Keratinocyte (primary cell): ENCODE measurements around the gene CCDC63. TPM values are rescaled to one million over a fixed set of nuclear protein-coding genes. Genes with fewer than 3 reads are reported as not detected.
"Not testable (repeated sequence)": the region's sequence is repeated elsewhere in the genome, so short reads cannot be mapped to it uniquely, and the experiment has no call there.

Source experiments
- DNase-seq: peaks from one replicate; pipeline ENCODE4 v3.0.0-alpha.2; 2011; ENCODE audit warnings: low read depth, missing footprints, low spot score
- FAIRE-seq: peaks from 2 replicates; lab custom pipeline; 2011; peaks lifted over from hg19 to GRCh38; lab: Jason Lieb, UNC
- H2AFZ ChIP-seq: 2 replicates; pipeline ENCODE4 v1.6.0; 2012; ENCODE audit warnings: low read length, control low read depth, inconsistent platforms; ENCODE audit not compliant: control insufficient read depth
- H3K27ac ChIP-seq: 2 replicates; pipeline ENCODE4 v1.5.1; 2011; ENCODE audit warnings: low read length; ENCODE audit not compliant: control insufficient read depth, insufficient read depth
- H3K27me3 ChIP-seq: 3 replicates; pipeline ENCODE4 v1.6.0; 2011; ENCODE audit warnings: low read length; ENCODE audit not compliant: control insufficient read depth, insufficient read depth; ENCODE audit errors: extremely low read depth
- H3K36me3 ChIP-seq, 2 experiments: 2 replicates in 1 of 2; 3 replicates in 1 of 2; pipeline ENCODE4 v1.5.1; 2011; ENCODE audit warnings: low read length in 2 of 2, mild to moderate bottlenecking in 1 of 2; ENCODE audit not compliant: control insufficient read depth in 2 of 2, insufficient read depth in 2 of 2; ENCODE audit errors: extremely low read depth in 1 of 2
- H3K4me1 ChIP-seq: 3 replicates; pipeline ENCODE4 v1.5.1; 2011; ENCODE audit warnings: low read length; ENCODE audit not compliant: control insufficient read depth, insufficient read depth; ENCODE audit errors: extremely low read depth
- H3K4me2 ChIP-seq: 3 replicates; pipeline ENCODE4 v1.6.0; 2011; ENCODE audit warnings: low read depth, low read length; ENCODE audit not compliant: control insufficient read depth, insufficient read depth; ENCODE audit errors: extremely low read depth
- H3K4me3 ChIP-seq, 3 experiments: fragments of 200-600 bp in 1 of 3; sonication (generic) in 1 of 3; 2 replicates in 2 of 3; 3 replicates in 1 of 3; pipeline ENCODE4 v1.5.1; 2011 to 2016; ENCODE audit warnings: low read length in 3 of 3, mild to moderate bottlenecking in 3 of 3, control low read depth in 2 of 3, inconsistent platforms in 1 of 3, low read depth in 1 of 3, mixed read lengths in 1 of 3, mixed run types in 1 of 3, moderate library complexity in 1 of 3; ENCODE audit not compliant: control insufficient read depth in 2 of 3, insufficient read depth in 2 of 3; ENCODE audit errors: extremely low read depth in 1 of 3
- H3K79me2 ChIP-seq: 2 replicates; pipeline ENCODE4 v1.6.0; 2012; ENCODE audit warnings: low read length; ENCODE audit not compliant: control insufficient read depth, insufficient read depth
- H3K9ac ChIP-seq: 3 replicates; pipeline ENCODE4 v1.6.0; 2011; ENCODE audit warnings: low read length; ENCODE audit not compliant: control insufficient read depth, insufficient read depth; ENCODE audit errors: extremely low read depth
- H3K9me1 ChIP-seq: 3 replicates; pipeline ENCODE4 v1.6.0; 2011; ENCODE audit warnings: low read length; ENCODE audit not compliant: control insufficient read depth, insufficient read depth; ENCODE audit errors: extremely low read depth
- H3K9me3 ChIP-seq: 2 replicates; pipeline ENCODE4 v1.5.1; 2012; ENCODE audit warnings: low read depth, low read length; ENCODE audit not compliant: control insufficient read depth
- H4K20me1 ChIP-seq: 3 replicates; pipeline ENCODE4 v1.6.0; 2011; ENCODE audit warnings: low read length; ENCODE audit not compliant: control insufficient read depth, insufficient read depth; ENCODE audit errors: extremely low read depth
- EZH2 ChIP-seq: IDR thresholded peaks from one replicate; pipeline ENCODE4 v1.6.1; 2012; ENCODE audit warnings: inconsistent platforms, mild to moderate bottlenecking, low read length, moderate library complexity
- dilution Hi-C: fragments of 300-500 bp; cut with MboI; formaldehyde crosslinking; loops from one replicate; pipeline ENCODE4 v1.7.0; 2020; ENCODE audit warnings: low sequenced_read_pairs; ENCODE audit not compliant: extremely low pct_ligation_motif_present
- polyA plus RNA-seq, 5 experiments: library from polyadenylated mRNA; depleted of rRNA in 3 of 5; stranded (reverse) in 3 of 5; stranded (forward) in 1 of 5; unstranded in 1 of 5; fragments of >200 nt; gene quantifications; 1 replicate in 1 of 5; 2 replicates in 3 of 5; 3 replicates in 1 of 5; pipeline versions ENCODE4 v1.2.1 to v1.2.3, GENCODE V29; 2011 to 2012; ENCODE audit warnings: missing spikeins in 2 of 5, low read depth in 1 of 5, low replicate concordance in 1 of 5
- TF ChIP-seq, protein P1 (sequence below), 3 experiments: IDR thresholded peaks in 1 of 3; conservative IDR thresholded peaks in 1 of 3; optimal IDR thresholded peaks in 1 of 3; 2 replicates in 2 of 3; 3 replicates in 1 of 3; pipeline versions ENCODE3 to v1.5.1; 2011; ENCODE audit warnings: low read length in 3 of 3, mild to moderate bottlenecking in 3 of 3, moderate library complexity in 2 of 3, control low read depth in 1 of 3, inconsistent platforms in 1 of 3; ENCODE audit not compliant: insufficient read depth in 2 of 3; ENCODE audit errors: extremely low read depth in 1 of 3

Gene CCDC63
- polyA plus RNA-seq, 1 donor (not counting 4 experiments of a cell fraction or from before 2014, with no cell fraction given) = not detected

DNA sequence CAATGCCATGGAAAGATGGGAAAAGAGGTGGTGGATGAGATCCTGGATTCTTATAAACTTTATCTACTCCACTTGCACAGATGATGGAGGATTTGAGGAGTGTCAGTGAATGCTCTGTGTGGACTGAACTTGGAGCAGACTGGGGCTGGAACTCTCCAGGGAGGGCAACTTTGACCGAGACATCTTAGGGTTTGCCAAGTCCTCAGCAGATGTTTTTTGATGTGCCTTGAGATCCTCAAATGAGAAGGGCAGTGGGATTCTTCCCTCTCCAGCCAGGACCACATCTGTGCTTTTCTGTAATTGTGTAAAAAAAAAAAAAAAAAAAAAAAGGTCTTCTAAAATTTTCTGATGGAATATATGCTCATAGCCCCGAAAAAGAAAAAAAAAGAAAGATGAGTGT, 96.6 kb downstream of the CCDC63 start:
- H3K79me2 ChIP-seq = no peaks in the 10 kb centered on the region
- H3K4me2 ChIP-seq = no peak overlapping the region
- dilution Hi-C loops = no loop called here
- H3K4me3 ChIP-seq = no peak overlapping the region
- H3K27me3 ChIP-seq = no peaks in the 10 kb centered on the region
- no peaks in the 10 kb centered on the region for H3K4me1 ChIP-seq
- no peak overlapping the region for H2AFZ ChIP-seq
- H4K20me1 ChIP-seq = no peaks in the 10 kb centered on the region
- no peak for DNase-seq
- no peaks in the 10 kb centered on the region for H3K9me1 ChIP-seq
- no peak for FAIRE-seq
- no peak overlapping the region for H3K27ac ChIP-seq
- H3K36me3 ChIP-seq = no peaks in the 10 kb centered on the region
- no peak for TF ChIP-seq EZH2
- TF ChIP-seq, protein P1, sequence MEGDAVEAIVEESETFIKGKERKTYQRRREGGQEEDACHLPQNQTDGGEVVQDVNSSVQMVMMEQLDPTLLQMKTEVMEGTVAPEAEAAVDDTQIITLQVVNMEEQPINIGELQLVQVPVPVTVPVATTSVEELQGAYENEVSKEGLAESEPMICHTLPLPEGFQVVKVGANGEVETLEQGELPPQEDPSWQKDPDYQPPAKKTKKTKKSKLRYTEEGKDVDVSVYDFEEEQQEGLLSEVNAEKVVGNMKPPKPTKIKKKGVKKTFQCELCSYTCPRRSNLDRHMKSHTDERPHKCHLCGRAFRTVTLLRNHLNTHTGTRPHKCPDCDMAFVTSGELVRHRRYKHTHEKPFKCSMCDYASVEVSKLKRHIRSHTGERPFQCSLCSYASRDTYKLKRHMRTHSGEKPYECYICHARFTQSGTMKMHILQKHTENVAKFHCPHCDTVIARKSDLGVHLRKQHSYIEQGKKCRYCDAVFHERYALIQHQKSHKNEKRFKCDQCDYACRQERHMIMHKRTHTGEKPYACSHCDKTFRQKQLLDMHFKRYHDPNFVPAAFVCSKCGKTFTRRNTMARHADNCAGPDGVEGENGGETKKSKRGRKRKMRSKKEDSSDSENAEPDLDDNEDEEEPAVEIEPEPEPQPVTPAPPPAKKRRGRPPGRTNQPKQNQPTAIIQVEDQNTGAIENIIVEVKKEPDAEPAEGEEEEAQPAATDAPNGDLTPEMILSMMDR (optimal IDR thresholded peaks at IDR 0.05 in 1 of 3, IDR thresholded peaks at IDR 0.05 in 1 of 3, conservative IDR thresholded peaks at IDR 0.05 in 1 of 3; ENCODE audit: extremely low read depth in 1 of 3, insufficient read depth in 2 of 3, low read length in 3 of 3) = no peak
- H3K9ac ChIP-seq = no peak overlapping the region
- H3K9me3 ChIP-seq = no peaks in the 10 kb centered on the region

DNA sequence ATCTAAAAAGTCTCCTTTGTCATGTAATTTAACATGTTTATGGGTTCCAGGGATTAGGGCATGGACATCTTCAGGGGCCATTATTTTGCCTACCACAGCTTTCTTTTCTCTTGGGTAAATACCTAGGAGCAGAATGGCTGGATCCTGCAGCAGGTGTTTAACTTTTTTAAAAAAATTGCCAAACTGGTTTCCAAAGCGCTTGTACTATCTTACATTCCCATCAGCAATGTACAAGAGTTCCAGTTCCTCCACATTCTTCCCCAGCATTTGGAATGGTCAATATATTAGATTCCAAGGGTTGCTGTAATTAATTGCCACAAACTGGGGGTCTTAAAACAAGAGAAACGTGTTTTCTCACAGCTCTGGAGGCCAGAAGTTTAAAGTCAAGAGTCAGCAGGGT, 101.3 kb downstream of the CCDC63 start:
- Histone ChIP-seq H3K9ac (no peak overlapping the region), H3K9me1 (no peaks in the 10 kb centered on the region), H2AFZ (no peak overlapping the region), H3K4me2 (no peak overlapping the region), H3K27me3 (no peaks in the 10 kb centered on the region), H3K4me1 (no peaks in the 10 kb centered on the region), H3K27ac (no peak overlapping the region), H4K20me1 (no peaks in the 10 kb centered on the region), H3K9me3 (no peaks in the 10 kb centered on the region), H3K79me2 (no peaks in the 10 kb centered on the region), H3K4me3 (no peak overlapping the region), H3K36me3 (no peaks in the 10 kb centered on the region)
- DNase-seq = no peak
- TF ChIP-seq, protein P1 (optimal IDR thresholded peaks at IDR 0.05 in 1 of 3, IDR thresholded peaks at IDR 0.05 in 1 of 3, conservative IDR thresholded peaks at IDR 0.05 in 1 of 3; ENCODE audit: extremely low read depth in 1 of 3, insufficient read depth in 2 of 3, low read length in 3 of 3) = no peak
- no peak for TF ChIP-seq EZH2
- dilution Hi-C loops = no loop called here
- FAIRE-seq = no peak

DNA sequence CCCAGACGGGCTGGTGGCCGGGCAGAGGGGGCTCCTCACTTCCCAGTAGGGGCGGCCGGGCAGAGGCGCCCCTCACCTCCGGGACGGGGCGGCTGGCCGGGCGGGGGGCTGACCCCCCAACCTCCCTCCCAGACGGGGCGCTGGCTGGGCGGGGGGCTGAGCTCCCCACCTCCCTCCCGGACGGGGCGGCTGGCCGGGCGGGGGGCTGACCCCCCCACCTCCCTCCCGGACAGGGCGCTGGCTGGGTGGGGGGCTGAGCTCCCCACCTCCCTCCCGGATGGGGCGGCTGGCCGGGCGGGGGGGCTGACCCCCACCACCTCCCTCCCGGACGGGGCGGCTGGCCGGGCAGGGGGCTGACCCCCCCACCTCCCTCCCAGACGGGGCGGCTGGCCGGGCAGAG, 103.7 kb downstream of the CCDC63 start:
- H3K79me2 ChIP-seq, H3K9me1 ChIP-seq, H3K9me3 ChIP-seq, dilution Hi-C loops, H3K4me2 ChIP-seq, DNase-seq, H3K4me1 ChIP-seq, H3K9ac ChIP-seq, H3K4me3 ChIP-seq, FAIRE-seq, H3K36me3 ChIP-seq, H4K20me1 ChIP-seq, H3K27me3 ChIP-seq, H2AFZ ChIP-seq, H3K27ac ChIP-seq: not testable (repeated sequence)

DNA sequence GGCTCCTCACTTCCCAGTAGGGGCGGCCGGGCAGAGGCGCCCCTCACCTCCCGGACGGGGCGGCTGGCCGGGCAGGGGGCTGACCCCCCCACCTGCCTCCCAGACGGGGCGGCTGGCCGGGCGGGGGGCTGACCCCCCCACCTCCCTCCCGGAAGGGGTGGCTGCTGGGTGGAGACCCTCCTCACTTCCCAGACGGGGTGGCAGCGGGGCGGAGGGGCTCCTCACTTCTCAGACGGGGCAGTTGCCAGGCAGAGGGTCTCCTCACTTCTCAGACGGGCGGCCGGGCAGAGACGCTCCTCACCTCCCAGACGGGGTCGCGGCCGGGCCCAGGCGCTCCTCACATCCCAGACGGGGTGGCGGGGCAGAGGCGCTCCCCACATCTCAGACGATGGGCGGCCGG, 104.1 kb downstream of the CCDC63 start:
- H3K4me1 ChIP-seq, H3K9ac ChIP-seq, H3K4me3 ChIP-seq, H3K36me3 ChIP-seq, H3K79me2 ChIP-seq, H4K20me1 ChIP-seq, H3K27ac ChIP-seq, H3K4me2 ChIP-seq, H3K9me3 ChIP-seq, dilution Hi-C loops, H3K9me1 ChIP-seq, FAIRE-seq, H3K27me3 ChIP-seq, H2AFZ ChIP-seq, DNase-seq: not testable (repeated sequence)
